Heart left ventricle (tissue), 13 donors: Measurements from ENCODE around the gene EFCAB7.

ENCODE experiments used
- CTCF ChIP-seq, 12 donors: fragments of 200-600 bp; sonication (generic) in 4 of 12; IDR thresholded peaks; one replicate each; pipeline versions ENCODE4 v1.5.0 to v1.8.0; 2018 to 2022; ENCODE audit warnings: antibody characterized with exemption in 12 of 12, mild to moderate bottlenecking in 5 of 12
- POLR2A ChIP-seq, 2 donors: fragments of 450-650 bp; IDR thresholded peaks; one replicate each; pipeline ENCODE4 v1.6.1; 2017; ENCODE audit warnings: antibody characterized with exemption in 2 of 2, mild to moderate bottlenecking in 2 of 2, moderate library complexity in 2 of 2
- donor health status: ischemic (EF 13 %, LVEDD 7.1; RV severe dilation, severe dysfunction).
- donor health status: DM: no; HTN: yes; CAD: no.
- donor health status: DM: no; HTN: no; CAD: no.
- donor health status: ischemic (EF 25% LVEDD 6.9; RV normal size, moderate dysfunction).
- donor health status: ischemic (EF 25% LVEDD 5.7; RV mildly dilated, moderate dysfunction).
- donor health status: ischemic (EF 35%, LVEDD 5.7; RV mildly dilated, moderate dysfunction).
- donor health status: nonischemic (EF 11% LVEDD 7.7; RV severe dilation, severe dysfunction).
- donor health status: DM: yes; HTN: yes; CAD: no.
- donor health status: PGD.
- donor health status: ischemic (EF 29% LVEDD 5.4; RV normal size, mild dysfunction).
- donor health status: nonischemic (EF 23%, LVEDD 6.1; RV moderate dilation, normal function).

GRCh38 chr1:63621698-63622097, 98.4 kb downstream of the EFCAB7 start:
- TF ChIP-seq CTCF (IDR thresholded peaks at IDR 0.05) (no peak), POLR2A (IDR thresholded peaks at IDR 0.05) (no peak)
